ENCODE measurements around the gene ABCG2. TPM values are rescaled to one million over a fixed set of nuclear protein-coding genes. Genes with fewer than 3 reads are reported as not detected.
"Not testable (repeated sequence)": the region's sequence is repeated elsewhere in the genome, so short reads cannot be mapped to it uniquely, and the experiment has no call there.

Gene ABCG2
- polyA plus RNA-seq, 1 experiment = 0.45 TPM

DNA sequence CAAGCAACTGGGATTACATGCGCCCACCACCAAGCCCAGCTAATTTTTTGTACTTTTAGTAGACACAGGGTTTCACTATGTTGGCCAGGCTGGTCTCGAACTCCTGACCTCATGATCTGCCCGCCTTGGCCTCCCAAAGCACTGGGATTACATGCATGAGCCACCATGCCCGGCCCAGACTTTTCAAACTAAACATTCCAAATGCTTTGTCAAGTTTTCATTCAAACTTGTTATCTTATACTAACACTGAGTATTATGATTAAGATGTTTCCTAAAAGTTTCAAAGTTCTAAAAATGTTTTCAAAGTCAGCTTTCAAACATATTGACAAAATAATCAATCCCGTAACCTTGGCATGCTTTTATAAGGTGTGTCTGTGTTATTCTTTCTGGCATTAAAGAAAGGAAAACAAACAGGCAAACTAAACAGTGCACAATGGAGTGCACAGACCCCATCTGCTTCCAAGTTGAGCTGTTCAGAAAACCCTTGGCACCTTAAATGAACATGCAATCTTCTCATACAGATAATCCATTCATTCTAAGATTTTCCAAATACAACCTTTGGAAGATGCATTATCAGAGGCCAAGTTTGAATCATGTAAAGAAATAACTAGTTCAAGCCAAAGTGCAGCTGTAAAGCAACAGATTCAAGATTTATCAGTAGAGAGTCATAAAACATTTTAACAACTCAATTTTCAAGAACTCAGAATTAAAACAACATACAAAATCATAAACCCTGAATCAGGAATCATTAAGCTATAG is 49.1 kb downstream of the ABCG2 start:
- no peak for DNase-seq (ENCODE audit: low read depth)
- Histone ChIP-seq H3K27me3 (ENCODE audit: control insufficient read depth, insufficient read depth, low read length) (no peaks in the 10 kb centered on the region), H3K36me3 (ENCODE audit: control insufficient read depth, insufficient read depth, low read length) (no peaks in the 10 kb centered on the region), H3K4me3 (ENCODE audit: low read depth, low read length) (no peak overlapping the region)
- ChIA-PET CTCF (interaction anchor here (0.7 to 1.6 kb wide), 2 partner anchors 11 to 106 kb away, joined by 4 to 6 read pairs; no protein-coding TSS in a partner anchor), POLR2A (no interaction called here)
- TF ChIP-seq, protein P1, sequence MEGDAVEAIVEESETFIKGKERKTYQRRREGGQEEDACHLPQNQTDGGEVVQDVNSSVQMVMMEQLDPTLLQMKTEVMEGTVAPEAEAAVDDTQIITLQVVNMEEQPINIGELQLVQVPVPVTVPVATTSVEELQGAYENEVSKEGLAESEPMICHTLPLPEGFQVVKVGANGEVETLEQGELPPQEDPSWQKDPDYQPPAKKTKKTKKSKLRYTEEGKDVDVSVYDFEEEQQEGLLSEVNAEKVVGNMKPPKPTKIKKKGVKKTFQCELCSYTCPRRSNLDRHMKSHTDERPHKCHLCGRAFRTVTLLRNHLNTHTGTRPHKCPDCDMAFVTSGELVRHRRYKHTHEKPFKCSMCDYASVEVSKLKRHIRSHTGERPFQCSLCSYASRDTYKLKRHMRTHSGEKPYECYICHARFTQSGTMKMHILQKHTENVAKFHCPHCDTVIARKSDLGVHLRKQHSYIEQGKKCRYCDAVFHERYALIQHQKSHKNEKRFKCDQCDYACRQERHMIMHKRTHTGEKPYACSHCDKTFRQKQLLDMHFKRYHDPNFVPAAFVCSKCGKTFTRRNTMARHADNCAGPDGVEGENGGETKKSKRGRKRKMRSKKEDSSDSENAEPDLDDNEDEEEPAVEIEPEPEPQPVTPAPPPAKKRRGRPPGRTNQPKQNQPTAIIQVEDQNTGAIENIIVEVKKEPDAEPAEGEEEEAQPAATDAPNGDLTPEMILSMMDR (IDR thresholded peaks at IDR 0.05; ENCODE audit: insufficient read depth, low read depth, low read length) = no peak

DNA sequence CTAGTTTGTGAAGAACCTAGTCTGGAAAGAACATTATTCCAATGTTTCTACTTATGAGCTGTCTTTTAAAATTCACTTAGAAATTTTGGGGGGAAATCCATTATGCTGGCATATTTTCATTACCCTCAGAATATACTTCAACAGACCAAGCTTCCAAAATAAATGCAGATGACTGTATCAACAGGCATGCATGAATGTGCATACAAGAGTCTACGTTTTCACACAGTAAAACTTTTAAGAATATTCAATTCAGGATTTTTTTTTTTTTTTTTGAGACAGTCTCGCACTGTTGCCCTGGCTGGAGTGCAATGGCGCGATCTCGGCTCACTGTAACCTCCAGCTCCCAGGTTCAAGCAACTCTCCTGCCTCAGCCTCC is 49.7 kb downstream of the ABCG2 start:
- no peak for DNase-seq (ENCODE audit: low read depth)
- CTCF ChIA-PET = interaction anchor here (0.7 kb wide), 1 partner anchor 109 kb away, joined by 4 read pairs; no protein-coding TSS in a partner anchor
- TF ChIP-seq, protein P1 (IDR thresholded peaks at IDR 0.05; ENCODE audit: insufficient read depth, low read depth, low read length) = no peak
- POLR2A ChIA-PET = no interaction called here
- H3K4me3 ChIP-seq (ENCODE audit: low read depth, low read length) = no peak overlapping the region
- H3K27me3 ChIP-seq (ENCODE audit: control insufficient read depth, insufficient read depth, low read length) = no peaks in the 10 kb centered on the region
- H3K36me3 ChIP-seq (ENCODE audit: control insufficient read depth, insufficient read depth, low read length) = no peaks in the 10 kb centered on the region

DNA sequence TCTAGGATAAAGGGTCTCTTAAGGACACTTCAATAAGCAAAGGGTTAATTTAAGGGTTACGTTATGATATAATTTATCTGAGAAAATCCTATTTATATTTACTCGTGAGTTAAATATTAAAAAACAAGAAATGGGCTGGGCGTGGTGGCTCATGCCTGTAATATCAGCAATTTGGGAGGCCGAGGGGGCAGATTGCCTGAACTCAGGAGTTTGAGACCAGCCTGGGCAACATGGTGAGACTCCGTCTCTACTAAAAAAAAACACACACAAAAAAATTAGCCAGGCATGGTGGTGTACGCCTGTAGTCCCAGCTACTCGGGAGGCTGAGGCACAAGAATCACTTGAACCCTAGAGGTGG is 50.4 kb downstream of the ABCG2 start:
- H3K27me3 ChIP-seq (ENCODE audit: control insufficient read depth, insufficient read depth, low read length); H3K36me3 ChIP-seq (ENCODE audit: control insufficient read depth, insufficient read depth, low read length); DNase-seq (ENCODE audit: low read depth); H3K4me3 ChIP-seq (ENCODE audit: low read depth, low read length); POLR2A ChIA-PET: not testable (repeated sequence)
- CTCF ChIA-PET = interaction anchor here (0.6 to 0.7 kb wide), 2 partner anchors 37 to 109 kb away, joined by 4 read pairs; no protein-coding TSS in a partner anchor

DNA sequence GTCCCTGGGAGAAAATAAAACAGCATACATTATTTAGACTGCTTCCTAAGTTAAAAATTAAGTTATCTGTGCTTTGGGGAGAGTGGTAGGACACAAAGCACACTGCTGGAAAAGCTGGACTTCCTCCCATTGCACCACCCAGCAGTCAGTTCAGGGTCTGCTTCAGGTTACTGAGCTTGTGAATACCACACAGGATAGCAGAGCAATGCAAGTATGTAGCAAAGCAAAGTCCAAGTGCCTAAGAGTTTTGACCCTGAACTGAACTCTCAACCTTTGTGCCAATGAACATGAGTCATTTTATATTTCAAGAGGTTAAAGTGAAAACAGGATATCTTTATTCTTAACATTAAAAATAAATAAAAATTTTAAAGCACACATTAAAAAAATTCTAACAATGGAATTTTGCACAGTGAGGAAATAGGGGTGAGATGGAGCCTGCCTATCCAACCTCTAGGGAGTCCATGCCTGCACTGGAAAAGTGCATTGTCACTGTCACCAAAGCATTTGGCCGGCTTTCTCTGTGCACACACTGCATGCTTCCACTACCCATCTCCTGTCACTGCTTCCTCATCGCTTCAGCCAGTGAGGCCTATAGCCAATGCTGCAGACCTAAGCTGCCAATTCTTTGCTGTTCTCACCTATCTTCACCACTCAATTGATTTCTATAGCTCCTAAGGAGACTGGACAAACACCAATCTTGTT is 50.9 kb downstream of the ABCG2 start:
- Histone ChIP-seq H3K27me3 (ENCODE audit: control insufficient read depth, insufficient read depth, low read length) (no peaks in the 10 kb centered on the region), H3K36me3 (ENCODE audit: control insufficient read depth, insufficient read depth, low read length) (no peaks in the 10 kb centered on the region), H3K4me3 (ENCODE audit: low read depth, low read length) (no peak overlapping the region)
- DNase-seq (ENCODE audit: low read depth) = no peak
- TF ChIP-seq, protein P1 (IDR thresholded peaks at IDR 0.05; ENCODE audit: insufficient read depth, low read depth, low read length) = no peak
- ChIA-PET CTCF (interaction anchor here (0.6 to 1.4 kb wide), 2 partner anchors 37 to 51 kb away, joined by 3 to 4 read pairs; partner anchors contain the start of gene ABCG2), POLR2A (interaction anchor here (0.6 kb wide), 1 partner anchor 774 kb away, joined by 3 read pairs; no protein-coding TSS in a partner anchor)

DNA sequence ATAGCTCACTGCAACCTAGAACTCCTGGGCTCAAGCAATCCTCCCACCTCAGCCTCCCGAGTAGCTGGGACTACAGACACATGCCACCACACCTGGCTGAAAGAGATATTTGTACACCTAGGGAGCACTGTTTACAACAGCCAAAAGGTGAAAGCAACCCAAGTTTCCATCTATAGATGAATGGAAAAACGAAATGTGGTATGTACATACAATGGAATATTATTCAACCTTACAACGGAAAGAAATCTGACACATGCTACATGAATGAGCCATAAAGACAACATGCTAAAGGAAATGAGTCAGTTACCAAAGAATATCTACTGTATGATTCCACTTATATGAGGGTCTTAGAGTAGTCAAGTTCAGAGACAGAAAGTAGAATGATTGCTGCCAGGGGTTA is 52.2 kb downstream of the ABCG2 start:
- Histone ChIP-seq H3K4me3 (ENCODE audit: low read depth, low read length) (no peak overlapping the region), H3K36me3 (ENCODE audit: control insufficient read depth, insufficient read depth, low read length) (no peaks in the 10 kb centered on the region), H3K27me3 (ENCODE audit: control insufficient read depth, insufficient read depth, low read length) (no peaks in the 10 kb centered on the region)
- ChIA-PET CTCF (interaction anchor here (1.4 kb wide), 1 partner anchor 52 kb away, joined by 3 read pairs; the partner anchor contains the start of gene ABCG2), POLR2A (no interaction called here)
- TF ChIP-seq, protein P1 (IDR thresholded peaks at IDR 0.05; ENCODE audit: insufficient read depth, low read depth, low read length) = no peak
- no peak for DNase-seq (ENCODE audit: low read depth)

All from BJ (cell line).